Activated T-helper 1 cell treated with anti-CD3 and anti-CD28 coated beads, Interleukin-2, amount 50 U/mL, for 16 hours (primary cell): ENCODE results near the gene GLYATL1B.
A peak's percentile ranks its signal among the peaks of the same experiment; 100 is the strongest.
"Not testable (repeated sequence)": the region's sequence is repeated elsewhere in the genome, so short reads cannot be mapped to it uniquely, and the experiment has no call there.

ENCODE experiments used
- DNase-seq, 2 donors: peaks; one replicate each; pipeline ENCODE4 v3.0.0-alpha.2; 2020; ENCODE audit warnings: low read depth in 1 of 2, low spot score in 1 of 2

The GLYATL1B gene

GRCh38 chr11:59095225-59095624, 9.1 kb downstream of the GLYATL1B start:
- not testable (repeated sequence) for DNase-seq

- DNase-seq, result not testable (repeated sequence)
These were observed 10.0 kb downstream of the GLYATL1B start for GRCh38 chr11:59095972-59096575.

DNA sequence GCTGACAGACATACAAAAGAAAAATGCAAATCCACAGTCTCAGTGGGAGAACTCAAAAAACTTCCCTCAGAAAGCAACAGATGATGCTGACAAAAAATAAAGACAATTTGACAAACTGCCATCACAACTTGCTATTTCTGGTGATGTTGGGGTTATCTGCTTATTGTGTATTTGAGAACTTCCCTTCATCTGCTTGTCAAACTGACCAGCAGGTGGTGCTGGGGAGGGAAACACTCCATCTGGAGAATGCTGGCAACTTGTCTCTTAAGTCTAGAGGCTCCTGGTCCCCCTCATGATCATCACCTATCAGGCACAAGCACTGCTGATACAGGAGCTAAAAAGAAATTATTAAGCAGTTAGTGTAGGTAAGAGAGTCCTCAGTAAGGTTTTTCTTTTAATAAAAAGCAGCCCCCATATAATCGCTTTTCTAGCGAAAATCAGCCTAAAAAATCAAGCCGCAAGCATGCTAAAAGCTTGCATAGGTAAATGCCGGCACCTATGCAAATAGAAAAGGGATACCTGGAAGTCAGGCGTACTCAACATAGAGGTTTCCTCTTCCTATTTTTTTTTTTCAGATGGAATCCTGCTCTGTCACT, 11.1 kb downstream of the GLYATL1B start:
- DNase-seq, result peak; percentile 47 to 48

- not testable (repeated sequence) for DNase-seq
These were observed 11.8 kb downstream of the GLYATL1B start for GRCh38 chr11:59097938-59098337.

DNA sequence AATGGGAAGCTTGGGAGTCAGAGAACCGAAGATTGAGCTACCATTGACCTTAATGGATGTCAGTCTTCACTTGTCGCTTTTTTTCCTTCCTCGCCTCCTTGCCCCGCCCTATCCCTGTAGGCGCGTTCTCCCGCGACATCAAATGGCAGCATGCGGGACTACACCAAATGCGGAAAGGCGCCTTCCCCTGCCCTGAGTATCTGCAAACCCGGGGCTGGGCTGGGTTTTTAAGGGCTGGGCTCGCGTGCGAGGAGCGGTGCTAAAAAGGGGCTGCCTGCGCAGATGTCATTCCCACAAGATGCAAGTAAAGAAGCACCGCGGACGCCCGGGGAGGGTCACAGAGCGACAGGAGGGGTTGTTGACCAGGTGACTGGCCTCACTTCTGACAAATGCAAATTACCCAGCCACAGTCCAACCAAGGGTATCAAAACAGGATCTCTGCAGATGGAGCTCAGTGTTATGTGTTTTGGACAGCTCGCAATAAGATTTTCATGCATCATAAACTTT, 16.2 kb downstream of the GLYATL1B start:
- DNase-seq, result peak; percentile 18 to 27

GRCh38 chr11:59106363-59107336, 20.5 kb downstream of the GLYATL1B start, which contains the start of gene FAM111B:
TSS of gene FAM111B (plus strand) at chr11:59107237. CDS start at chr11:59109626, 2,389 bp downstream.
- peak in 1 of 2 donors; percentile 42 for DNase-seq

DNA sequence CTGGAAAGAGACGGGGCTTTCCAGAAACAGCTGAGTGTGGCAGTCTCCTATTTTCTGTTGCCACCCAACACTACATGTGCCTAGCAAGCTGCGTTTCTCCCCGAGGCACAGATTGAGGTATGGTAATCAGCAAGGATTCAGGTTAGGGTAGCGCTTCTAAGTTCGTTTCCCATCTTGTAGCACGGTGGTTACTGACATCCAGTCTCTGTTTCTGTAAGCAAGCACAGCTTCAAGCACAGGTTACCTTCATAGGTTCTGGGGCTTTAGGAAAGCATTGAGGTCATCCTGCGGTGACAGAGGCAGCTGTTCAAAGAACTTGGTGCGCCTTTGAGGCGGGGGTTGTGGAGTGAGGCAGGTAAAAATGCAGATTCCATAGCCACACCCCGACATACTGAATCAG, 21.6 kb downstream of the GLYATL1B start:
- not testable (repeated sequence) for DNase-seq

- no peak for DNase-seq
These were observed 26.4 kb downstream of the GLYATL1B start for GRCh38 chr11:59112494-59112893.

- no peak for DNase-seq
These were observed 28.2 kb downstream of the GLYATL1B start for GRCh38 chr11:59114344-59114743.

- DNase-seq, result no peak
These were observed 29.4 kb downstream of the GLYATL1B start for GRCh38 chr11:59115553-59115952.

DNA sequence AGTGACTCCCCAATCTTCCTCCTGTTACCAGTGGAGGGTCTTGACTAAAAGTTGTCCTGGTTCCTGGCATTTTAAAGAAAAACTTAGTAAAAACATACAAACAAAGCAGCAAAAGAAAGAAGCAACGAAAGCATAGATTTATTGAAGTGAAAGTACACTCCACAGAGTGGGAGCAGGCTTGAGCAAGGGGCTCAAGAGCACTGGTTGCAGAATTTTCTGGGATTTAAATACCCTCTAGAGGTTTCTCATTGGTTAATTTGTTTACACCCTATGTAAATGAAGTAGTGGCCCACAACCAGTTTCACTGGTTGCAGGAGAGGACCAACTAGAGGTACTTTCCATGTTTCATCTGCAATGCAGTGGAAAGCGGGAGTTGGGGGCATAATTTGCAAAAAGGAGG, 31.7 kb downstream of the GLYATL1B start:
- no peak for DNase-seq

- no peak for DNase-seq
These were observed 33.7 kb downstream of the GLYATL1B start for GRCh38 chr11:59119826-59120225.

DNA sequence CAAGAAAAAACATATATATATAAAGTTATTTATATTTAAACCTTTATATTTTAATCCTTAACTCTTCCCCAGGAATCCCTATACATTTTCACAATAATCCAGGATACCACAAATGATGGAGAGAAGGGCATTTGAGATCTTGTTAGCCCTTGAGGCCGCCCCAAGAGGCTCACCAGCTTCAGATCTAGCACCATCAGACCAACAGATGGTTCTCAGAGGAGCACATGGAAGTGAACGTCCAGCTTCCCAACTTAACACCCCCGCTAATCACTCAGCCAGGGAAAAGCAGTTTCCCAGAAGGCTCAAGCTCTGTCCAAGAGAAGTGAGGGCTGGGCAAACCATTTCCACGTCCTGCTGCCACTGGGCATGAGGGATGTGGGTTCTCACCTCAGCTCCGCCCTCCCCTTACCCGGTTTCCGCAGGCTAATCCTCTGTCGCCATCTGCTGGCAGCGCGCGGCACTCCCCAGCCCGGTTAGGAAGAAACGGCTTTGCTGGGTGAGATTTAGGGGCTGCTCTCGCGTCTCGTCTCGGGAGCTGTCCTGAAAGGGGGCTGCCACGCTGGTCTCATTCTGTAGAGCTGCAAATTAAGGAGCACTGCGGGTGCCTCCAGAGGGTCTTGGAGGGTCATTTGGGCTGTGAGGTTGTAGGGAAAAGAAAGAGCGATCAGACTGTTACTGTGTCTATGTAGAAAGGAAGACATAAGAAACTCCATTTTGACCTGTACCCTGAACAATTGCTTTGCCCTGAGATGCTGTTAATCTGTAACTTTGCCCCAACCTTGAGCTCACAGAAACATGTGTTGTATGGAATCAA, 49.7 kb downstream of the GLYATL1B start:
- peak; percentile 76 to 84 for DNase-seq

GRCh38 chr11:59136551-59136950, 50.4 kb downstream of the GLYATL1B start:
- not testable (repeated sequence) for DNase-seq

- no peak for DNase-seq
These were observed 51.1 kb downstream of the GLYATL1B start for GRCh38 chr11:59137190-59137589.

DNA sequence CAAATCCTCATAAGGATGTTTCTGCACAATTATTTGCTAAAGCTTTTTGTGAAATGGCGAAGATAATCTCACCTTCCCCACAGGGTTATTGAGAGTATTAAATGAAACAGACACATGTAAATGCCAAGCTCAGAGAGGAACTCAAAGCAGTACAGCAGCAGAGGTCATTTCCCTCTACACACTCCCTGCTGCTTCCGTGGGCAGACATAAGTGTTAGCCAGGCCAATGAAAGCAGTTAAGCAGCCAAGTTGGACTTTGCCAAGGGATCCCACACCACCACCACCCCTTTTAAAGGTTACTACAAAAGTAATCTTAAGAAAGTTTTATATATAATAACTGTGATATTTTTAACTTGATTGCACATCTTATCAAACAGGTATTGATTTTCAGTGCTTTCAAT, 52.5 kb downstream of the GLYATL1B start:
- no peak for DNase-seq

- DNase-seq, result no peak
These were observed 55.1 kb downstream of the GLYATL1B start for GRCh38 chr11:59141191-59141590.

- DNase-seq, result no peak
These were observed 55.8 kb downstream of the GLYATL1B start for GRCh38 chr11:59141673-59142460.

DNA sequence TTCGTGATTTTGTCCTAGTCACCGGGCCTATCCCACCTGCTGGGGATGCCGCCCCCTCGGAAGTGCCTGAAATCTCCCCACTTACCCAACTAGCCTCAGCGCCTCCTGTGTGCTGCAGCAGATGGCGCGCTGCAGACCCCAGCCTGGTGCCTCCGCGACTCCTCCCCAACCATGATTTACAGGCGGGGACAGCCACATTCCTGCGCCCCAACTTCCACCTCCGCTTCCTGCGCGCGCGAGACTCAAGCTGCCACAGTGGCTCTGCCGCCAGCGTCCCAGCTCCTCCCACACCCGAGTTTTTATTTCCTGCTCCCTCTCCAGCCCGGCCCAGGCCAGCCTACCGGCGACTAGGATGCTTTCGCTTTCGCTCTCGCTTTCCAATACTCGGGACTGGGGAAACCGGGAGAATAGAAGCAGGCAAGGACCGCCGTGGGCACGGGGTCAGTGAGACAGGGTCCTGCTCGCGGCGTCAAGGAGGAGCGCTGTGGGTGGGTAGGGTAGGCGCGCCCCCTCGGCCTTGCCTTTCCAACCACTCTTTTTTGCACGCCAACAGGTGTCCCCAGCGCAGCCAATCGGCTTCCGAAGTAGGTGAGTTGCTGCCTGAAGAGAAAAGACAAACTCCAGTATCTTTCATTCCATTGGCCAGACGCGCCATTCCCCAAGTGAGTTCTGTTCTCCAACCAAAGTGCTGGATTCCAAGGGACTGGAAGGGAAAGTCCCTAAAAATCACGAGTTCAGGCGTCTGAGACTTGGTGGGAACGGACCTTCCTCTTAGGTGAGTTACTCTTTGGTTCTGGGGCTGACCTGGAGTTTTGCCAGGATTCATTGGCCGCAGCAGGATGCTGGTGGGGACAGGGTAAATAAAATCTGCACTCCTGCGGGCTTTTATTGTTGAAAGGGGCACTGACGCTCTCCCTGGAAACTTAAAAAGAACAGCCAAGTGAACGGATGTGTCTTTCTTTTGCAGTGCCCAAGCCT, 56.7 kb downstream of the GLYATL1B start, which contains the start of gene FAM111A:
Gene FAM111A, plus strand, starts transcription at position 327 of the 978 bp plus-strand sequence. CDS start 6,017 bp downstream, outside the sequence.
- DNase-seq, result peak; percentile 67 to 73
